Measurements from ENCODE around the gene ALDH1L1. TPM values are rescaled to one million over a fixed set of nuclear protein-coding genes. Genes with fewer than 3 reads are reported as not detected.

Gene ALDH1L1
- total and polyA plus RNA-seq, 9 of the 15 experiments (the other 6 are each of a cell fraction or from before 2014, with no cell fraction given): 0.06 to 1.9 (median 0.57) TPM; not detected in 1

DNA sequence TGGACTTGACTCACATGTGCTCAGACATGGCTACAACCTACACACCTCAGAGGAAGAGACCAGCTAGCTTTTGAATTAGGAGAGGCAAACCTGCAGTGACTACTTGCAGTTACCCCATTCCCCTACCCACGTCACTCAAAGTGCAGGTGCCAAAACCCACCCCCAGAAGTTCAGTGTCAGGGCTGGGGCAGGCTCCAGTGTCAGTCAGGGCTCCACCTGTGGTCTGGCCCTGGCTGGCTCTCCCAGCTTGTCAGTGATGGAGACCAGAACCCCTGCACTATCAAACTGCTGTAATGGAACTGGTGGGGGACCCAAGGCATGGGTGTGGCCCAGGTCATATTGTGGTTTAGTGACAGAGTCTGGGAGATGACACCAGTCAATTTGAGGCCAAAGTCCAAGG lies 63.9 kb downstream of the ALDH1L1 start:
- no peaks in the 10 kb centered on the region for H3K9me1 ChIP-seq (ENCODE audit: control insufficient read depth, insufficient read depth, low read length)
- H3K9ac ChIP-seq (ENCODE audit: insufficient read depth in 1 of 2, low read depth in 2 of 2, low read length in 2 of 2): no peak overlapping the region
- H3K27ac ChIP-seq (ENCODE audit: extremely low read depth, low read depth, low read length): no peak overlapping the region
- in situ Hi-C loops (cut with MboI) (no loop called here), intact Hi-C loops (cut with micrococcal nuclease) (no loop called here)
- no peak overlapping the region for H3K4me2 ChIP-seq (ENCODE audit: insufficient read depth, low read length)
- ChIA-PET POLR2A (no interaction called here), CTCF (ENCODE audit: low intra/inter-chr PET ratio) (no interaction called here)
- WGBS (ENCODE audit: insufficient coverage, low coverage, missing lambda C conversion rate): 0% methylated on average over 1 of the region's 1 CpG
- FAIRE-seq: no peak
- no peaks in the 10 kb centered on the region for H3K79me2 ChIP-seq (ENCODE audit: control insufficient read depth, insufficient read depth, low read length)
- H3K27me3 ChIP-seq (ENCODE audit: control insufficient read depth in 2 of 2, insufficient read depth in 2 of 2, low read length in 2 of 2): peaks cover 2 to 25% of the 10 kb centered on the region in 2 experiments; a peak in 3 of 5 replicates
- ATAC-seq: no peak
- TF ChIP-seq KLF13 (tag; IDR thresholded peaks at IDR 0.05; ENCODE audit: borderline replicate concordance, low read depth) (no peak), TCF7L2 (IDR thresholded peaks at IDR 0.05; ENCODE audit: low read depth, low read length) (no peak), ZFP30 (CRISPR knock-in tag; IDR thresholded peaks at IDR 0.05; ENCODE audit: borderline replicate concordance) (no peak), CBX1 (IDR thresholded peaks at IDR 0.05; ENCODE audit: low read depth) (no peak), HNRNPL (IDR thresholded peaks at IDR 0.05; ENCODE audit: low read depth, low read length) (no peak), PHF21A (IDR thresholded peaks at IDR 0.05; ENCODE audit: borderline replicate concordance, low read depth) (no peak), MYC (IDR thresholded peaks at IDR 0.05; ENCODE audit: low read depth, low read length) (no peak), MYC (CRISPR knock-in tag; IDR thresholded peaks at IDR 0.05; ENCODE audit: borderline replicate concordance, low read depth) (no peak), YY1 (IDR thresholded peaks at IDR 0.05; ENCODE audit: borderline replicate concordance in 1 of 3, control insufficient read depth in 1 of 3, extremely low read depth in 1 of 3, insufficient read depth in 3 of 3, insufficient read length in 1 of 3, insufficient replicate concordance in 2 of 3, low read depth in 1 of 3, low read length in 2 of 3) (no peak), SIX5 (IDR thresholded peaks at IDR 0.05; ENCODE audit: borderline replicate concordance in 1 of 2, insufficient read depth in 1 of 2, low read depth in 1 of 2, low read length in 2 of 2) (no peak), ZNF551 (CRISPR knock-in tag; IDR thresholded peaks at IDR 0.05) (no peak), KDM1A (IDR thresholded peaks at IDR 0.05) (no peak), RB1 (IDR thresholded peaks at IDR 0.05; ENCODE audit: low read depth) (no peak), SIRT6 (IDR thresholded peaks at IDR 0.05; ENCODE audit: low read depth, low read length) (no peak)
- TF ChIP-seq, protein P1, sequence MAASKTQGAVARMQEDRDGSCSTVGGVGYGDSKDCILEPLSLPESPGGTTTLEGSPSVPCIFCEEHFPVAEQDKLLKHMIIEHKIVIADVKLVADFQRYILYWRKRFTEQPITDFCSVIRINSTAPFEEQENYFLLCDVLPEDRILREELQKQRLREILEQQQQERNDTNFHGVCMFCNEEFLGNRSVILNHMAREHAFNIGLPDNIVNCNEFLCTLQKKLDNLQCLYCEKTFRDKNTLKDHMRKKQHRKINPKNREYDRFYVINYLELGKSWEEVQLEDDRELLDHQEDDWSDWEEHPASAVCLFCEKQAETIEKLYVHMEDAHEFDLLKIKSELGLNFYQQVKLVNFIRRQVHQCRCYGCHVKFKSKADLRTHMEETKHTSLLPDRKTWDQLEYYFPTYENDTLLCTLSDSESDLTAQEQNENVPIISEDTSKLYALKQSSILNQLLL (CRISPR knock-in tag; IDR thresholded peaks at IDR 0.05; ENCODE audit: borderline replicate concordance): no peak
- TF ChIP-seq, protein P2, sequence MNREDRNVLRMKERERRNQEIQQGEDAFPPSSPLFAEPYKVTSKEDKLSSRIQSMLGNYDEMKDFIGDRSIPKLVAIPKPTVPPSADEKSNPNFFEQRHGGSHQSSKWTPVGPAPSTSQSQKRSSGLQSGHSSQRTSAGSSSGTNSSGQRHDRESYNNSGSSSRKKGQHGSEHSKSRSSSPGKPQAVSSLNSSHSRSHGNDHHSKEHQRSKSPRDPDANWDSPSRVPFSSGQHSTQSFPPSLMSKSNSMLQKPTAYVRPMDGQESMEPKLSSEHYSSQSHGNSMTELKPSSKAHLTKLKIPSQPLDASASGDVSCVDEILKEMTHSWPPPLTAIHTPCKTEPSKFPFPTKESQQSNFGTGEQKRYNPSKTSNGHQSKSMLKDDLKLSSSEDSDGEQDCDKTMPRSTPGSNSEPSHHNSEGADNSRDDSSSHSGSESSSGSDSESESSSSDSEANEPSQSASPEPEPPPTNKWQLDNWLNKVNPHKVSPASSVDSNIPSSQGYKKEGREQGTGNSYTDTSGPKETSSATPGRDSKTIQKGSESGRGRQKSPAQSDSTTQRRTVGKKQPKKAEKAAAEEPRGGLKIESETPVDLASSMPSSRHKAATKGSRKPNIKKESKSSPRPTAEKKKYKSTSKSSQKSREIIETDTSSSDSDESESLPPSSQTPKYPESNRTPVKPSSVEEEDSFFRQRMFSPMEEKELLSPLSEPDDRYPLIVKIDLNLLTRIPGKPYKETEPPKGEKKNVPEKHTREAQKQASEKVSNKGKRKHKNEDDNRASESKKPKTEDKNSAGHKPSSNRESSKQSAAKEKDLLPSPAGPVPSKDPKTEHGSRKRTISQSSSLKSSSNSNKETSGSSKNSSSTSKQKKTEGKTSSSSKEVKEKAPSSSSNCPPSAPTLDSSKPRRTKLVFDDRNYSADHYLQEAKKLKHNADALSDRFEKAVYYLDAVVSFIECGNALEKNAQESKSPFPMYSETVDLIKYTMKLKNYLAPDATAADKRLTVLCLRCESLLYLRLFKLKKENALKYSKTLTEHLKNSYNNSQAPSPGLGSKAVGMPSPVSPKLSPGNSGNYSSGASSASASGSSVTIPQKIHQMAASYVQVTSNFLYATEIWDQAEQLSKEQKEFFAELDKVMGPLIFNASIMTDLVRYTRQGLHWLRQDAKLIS (CRISPR knock-in tag; IDR thresholded peaks at IDR 0.05): no peak
- no peaks in the 10 kb centered on the region for H4K20me1 ChIP-seq (replicated peaks; ENCODE audit: control insufficient read depth, insufficient read depth, low read length)
- BruUV-seq (replicated peaks): no TSS peak
- no peak for DNase-seq (ENCODE audit: extremely low read depth in 1 of 4, low spot score in 3 of 4)
- no peak overlapping the region for H2AFZ ChIP-seq (ENCODE audit: low read depth, low read length)
- H3K36me3 ChIP-seq (ENCODE audit: control insufficient read depth, insufficient read depth, low read length): no peaks in the 10 kb centered on the region
- no peak overlapping the region for H3K4me3 ChIP-seq
- no peaks in the 10 kb centered on the region for H3K4me1 ChIP-seq (replicated peaks in 1 of 2; ENCODE audit: control insufficient read depth in 2 of 2, insufficient read depth in 2 of 2, low read length in 2 of 2)
- H3K9me3 ChIP-seq (replicated peaks; ENCODE audit: control insufficient read depth, insufficient read depth, low read depth, low read length): no peaks in the 10 kb centered on the region
